CD8-positive, alpha-beta memory T cell (primary cell): ENCODE data around the gene ICA1. TPM values are rescaled to one million over a fixed set of nuclear protein-coding genes. Genes with fewer than 3 reads are reported as not detected.

Source experiments
- CTCF ChIA-PET: fragments of 350-600 bp; sonication (Branson Sonifier 250); formaldehyde crosslinking; loops from one replicate; lab custom pipeline; 2021; ENCODE audit warnings: antibody characterized with exemption; lab: Charles Lee
- POLR2A ChIA-PET: fragments of 350-600 bp; sonication (Branson Sonifier 250); formaldehyde crosslinking; loops from one replicate; lab custom pipeline; 2021; ENCODE audit warnings: antibody characterized with exemption; lab: Charles Lee
- DNase-seq, 5 donors: peaks; one replicate each; pipeline versions ENCODE4 v3.0.0 to v3.0.0-alpha.2; 2020 to 2022; ENCODE audit warnings: mixed read lengths in 1 of 5
- H3K27ac ChIP-seq: one replicate; pipeline ENCODE4 v1.7.0; 2013; ENCODE audit warnings: low read depth, mild to moderate bottlenecking, low read length, moderate library complexity
- H3K27me3 ChIP-seq: 2 replicates; pipeline ENCODE4 v1.7.0; 2013; ENCODE audit warnings: low read length, mild to moderate bottlenecking; ENCODE audit not compliant: insufficient read depth, poor library complexity, severe bottlenecking
- H3K36me3 ChIP-seq: 2 replicates; pipeline ENCODE4 v1.7.0; 2013; ENCODE audit warnings: mild to moderate bottlenecking, low read length, moderate library complexity; ENCODE audit not compliant: insufficient read depth
- H3K4me1 ChIP-seq: 2 replicates; pipeline ENCODE4 v1.7.0; 2013; ENCODE audit warnings: mild to moderate bottlenecking, low read length, moderate library complexity; ENCODE audit not compliant: insufficient read depth
- H3K4me3 ChIP-seq: 2 replicates; pipeline ENCODE4 v1.7.0; 2013; ENCODE audit warnings: mild to moderate bottlenecking, low read length
- H3K9me3 ChIP-seq: 2 replicates; pipeline ENCODE4 v1.7.0; 2013; ENCODE audit warnings: mild to moderate bottlenecking, low read length
- H3K27ac Mint-ChIP-seq, 8 donors: one replicate each; pipeline ENCODE4 v1.8.0; 2020 to 2021; ENCODE audit warnings: mixed read lengths in 8 of 8, mild to moderate bottlenecking in 6 of 8, inconsistent platforms in 3 of 8, moderate library complexity in 3 of 8
- H3K27me3 Mint-ChIP-seq, 2 donors: one replicate each; pipeline ENCODE4 v1.8.0; 2020 to 2021; ENCODE audit warnings: mixed read lengths in 2 of 2, mild to moderate bottlenecking in 1 of 2, moderate library complexity in 1 of 2
- H3K36me3 Mint-ChIP-seq, 3 donors: one replicate each; pipeline ENCODE4 v1.8.0; 2020 to 2021; ENCODE audit warnings: mixed read lengths in 3 of 3, inconsistent platforms in 1 of 3, mild to moderate bottlenecking in 1 of 3
- H3K4me1 Mint-ChIP-seq, 3 donors: one replicate each; pipeline ENCODE4 v1.8.0; 2020 to 2021; ENCODE audit warnings: mixed read lengths in 3 of 3, inconsistent platforms in 1 of 3, mild to moderate bottlenecking in 1 of 3
- H3K4me3 Mint-ChIP-seq, 7 donors: one replicate each; pipeline ENCODE4 v1.8.0; 2020 to 2021; ENCODE audit warnings: mixed read lengths in 7 of 7, mild to moderate bottlenecking in 6 of 7, moderate library complexity in 4 of 7, inconsistent platforms in 2 of 7
- H3K9me3 Mint-ChIP-seq, 5 donors: one replicate each; pipeline ENCODE4 v1.8.0; 2020 to 2022; ENCODE audit warnings: mixed read lengths in 5 of 5, mild to moderate bottlenecking in 3 of 5, moderate library complexity in 2 of 5, inconsistent platforms in 1 of 5
- polyA plus RNA-seq: library from polyadenylated mRNA; unstranded; fragments of 300-500 nt; fragmentation: Illumina TruSeq; gene quantifications from one replicate; pipeline ENCODE4 v1.2.3, GENCODE V29; 2021
- total RNA-seq, 2 experiments: library from RNA; stranded (reverse); gene quantifications; one replicate each; pipeline ENCODE4 v1.2.3, GENCODE V29; 2021

ICA1 gene
- total and polyA plus RNA-seq, 3 experiments from 2014 or later = 0.33 to 3.3 (median 0.46) TPM

GRCh38 chr7:8217200-8218068 is 44.5 kb downstream of the ICA1 start:
- no peaks in the 10 kb centered on the region for H3K27me3 Mint-ChIP-seq
- Histone ChIP-seq H3K36me3 (no peaks in the 10 kb centered on the region), H3K27ac (no peak overlapping the region), H3K4me1 (no peaks in the 10 kb centered on the region), H3K9me3 (no peaks in the 10 kb centered on the region), H3K27me3 (no peaks in the 10 kb centered on the region), H3K4me3 (no peak overlapping the region)
- peak in 2 of 5 donors; percentile 59 to 60 for DNase-seq
- POLR2A ChIA-PET = no interaction called here
- no peak overlapping the region for H3K27ac Mint-ChIP-seq
- peaks cover 0 to 3% (median 2%) of the 10 kb centered on the region in 3 donors for H3K4me1 Mint-ChIP-seq
- H3K36me3 Mint-ChIP-seq = no peaks in the 10 kb centered on the region
- CTCF ChIA-PET = interaction anchor here (0.7 to 2.3 kb wide), 8 partner anchors 9 to 622 kb away, joined by 3 to 11 read pairs (median 4); partner anchors contain the start of gene UMAD1
- H3K9me3 Mint-ChIP-seq = no peaks in the 10 kb centered on the region
- H3K4me3 Mint-ChIP-seq = no peak overlapping the region

- Mint-ChIP-seq H3K9me3 (no peaks in the 10 kb centered on the region), H3K36me3 (no peaks in the 10 kb centered on the region), H3K4me3 (no peak overlapping the region), H3K27me3 (no peaks in the 10 kb centered on the region), H3K4me1 (peaks cover 0 to 3% (median 2%) of the 10 kb centered on the region in 3 donors), H3K27ac (no peak overlapping the region)
- H3K36me3 ChIP-seq = no peaks in the 10 kb centered on the region
- ChIA-PET POLR2A (no interaction called here), CTCF (interaction anchor here (0.7 to 2.3 kb wide), 6 partner anchors 19 to 1112 kb away, joined by 3 to 8 read pairs (median 3); partner anchors contain the start of gene UMAD1)
- no peak overlapping the region for H3K27ac ChIP-seq
- H3K27me3 ChIP-seq = no peaks in the 10 kb centered on the region
- H3K4me3 ChIP-seq = no peak overlapping the region
- DNase-seq = no peak
- H3K4me1 ChIP-seq = no peaks in the 10 kb centered on the region
- H3K9me3 ChIP-seq = no peaks in the 10 kb centered on the region
Measured at GRCh38 chr7:8216334-8216690, 45.7 kb downstream of the ICA1 start.

- Histone ChIP-seq H3K9me3 (no peaks in the 10 kb centered on the region), H3K36me3 (no peaks in the 10 kb centered on the region), H3K4me3 (no peak overlapping the region), H3K27ac (no peak overlapping the region), H3K27me3 (no peaks in the 10 kb centered on the region), H3K4me1 (no peaks in the 10 kb centered on the region)
- ChIA-PET POLR2A (no interaction called here), CTCF (interaction anchor here (0.7 to 1.2 kb wide), 5 partner anchors 10 to 1112 kb away, joined by 3 to 4 read pairs (median 3); no protein-coding TSS in a partner anchor)
- Mint-ChIP-seq H3K36me3 (no peaks in the 10 kb centered on the region), H3K27me3 (no peaks in the 10 kb centered on the region), H3K4me1 (peaks cover 0 to 3% (median 2%) of the 10 kb centered on the region in 3 donors), H3K4me3 (no peak overlapping the region), H3K27ac (no peak overlapping the region), H3K9me3 (no peaks in the 10 kb centered on the region)
- no peak for DNase-seq
Measured at GRCh38 chr7:8215648-8216333, 46.2 kb downstream of the ICA1 start.

- Mint-ChIP-seq H3K27me3 (no peaks in the 10 kb centered on the region), H3K4me1 (peaks cover 0 to 3% (median 2%) of the 10 kb centered on the region in 3 donors), H3K27ac (peak overlapping the region in 1 of 8 donors; percentile 4), H3K36me3 (no peaks in the 10 kb centered on the region), H3K4me3 (no peak overlapping the region), H3K9me3 (no peaks in the 10 kb centered on the region)
- H3K27me3 ChIP-seq = no peaks in the 10 kb centered on the region
- no peaks in the 10 kb centered on the region for H3K9me3 ChIP-seq
- no peak for DNase-seq
- CTCF ChIA-PET = interaction anchor here (1.0 to 1.4 kb wide), 3 partner anchors 8 to 619 kb away, joined by 3 to 5 read pairs (median 4); no protein-coding TSS in a partner anchor
- H3K4me3 ChIP-seq = no peak overlapping the region
- H3K27ac ChIP-seq = no peak overlapping the region
- POLR2A ChIA-PET = no interaction called here
- H3K4me1 ChIP-seq = no peaks in the 10 kb centered on the region
- no peaks in the 10 kb centered on the region for H3K36me3 ChIP-seq
Measured at GRCh38 chr7:8214244-8214824, 47.6 kb downstream of the ICA1 start.

GRCh38 chr7:8213381-8213780 is 48.6 kb downstream of the ICA1 start:
- Mint-ChIP-seq H3K4me1 (peaks cover 0 to 3% (median 2%) of the 10 kb centered on the region in 3 donors), H3K4me3 (no peak overlapping the region), H3K9me3 (no peaks in the 10 kb centered on the region), H3K27me3 (no peaks in the 10 kb centered on the region), H3K27ac (peak overlapping the region in 2 of 8 donors; percentile 35 to 81), H3K36me3 (no peaks in the 10 kb centered on the region)
- ChIA-PET CTCF (no interaction called here), POLR2A (no interaction called here)
- no peaks in the 10 kb centered on the region for H3K9me3 ChIP-seq
- H3K27me3 ChIP-seq = no peaks in the 10 kb centered on the region
- no peak overlapping the region for H3K4me3 ChIP-seq
- no peaks in the 10 kb centered on the region for H3K36me3 ChIP-seq
- no peak overlapping the region for H3K27ac ChIP-seq
- no peak for DNase-seq
- no peaks in the 10 kb centered on the region for H3K4me1 ChIP-seq

- no peaks in the 10 kb centered on the region for H3K36me3 Mint-ChIP-seq
- no peaks in the 10 kb centered on the region for H3K36me3 ChIP-seq
- H3K9me3 ChIP-seq = no peaks in the 10 kb centered on the region
- no peak for DNase-seq
- H3K27me3 ChIP-seq = no peaks in the 10 kb centered on the region
- POLR2A ChIA-PET = no interaction called here
- CTCF ChIA-PET = no interaction called here
- H3K27me3 Mint-ChIP-seq = no peaks in the 10 kb centered on the region
- H3K4me1 Mint-ChIP-seq = peaks cover 0 to 3% (median 2%) of the 10 kb centered on the region in 3 donors
- no peak overlapping the region for H3K27ac Mint-ChIP-seq
- H3K9me3 Mint-ChIP-seq = no peaks in the 10 kb centered on the region
- H3K4me3 Mint-ChIP-seq = no peak overlapping the region
- H3K27ac ChIP-seq = no peak overlapping the region
- H3K4me1 ChIP-seq = no peaks in the 10 kb centered on the region
- H3K4me3 ChIP-seq = no peak overlapping the region
Measured at GRCh38 chr7:8212638-8213037, 49.3 kb downstream of the ICA1 start.

GRCh38 chr7:8211725-8212096 is 50.3 kb downstream of the ICA1 start:
- H3K9me3 ChIP-seq = no peaks in the 10 kb centered on the region
- H3K27ac ChIP-seq = no peak overlapping the region
- ChIA-PET POLR2A (no interaction called here), CTCF (no interaction called here)
- H3K4me3 ChIP-seq = no peak overlapping the region
- H3K27me3 ChIP-seq = no peaks in the 10 kb centered on the region
- Mint-ChIP-seq H3K9me3 (no peaks in the 10 kb centered on the region), H3K27me3 (no peaks in the 10 kb centered on the region), H3K4me3 (no peak overlapping the region), H3K27ac (no peak overlapping the region), H3K4me1 (no peaks in the 10 kb centered on the region), H3K36me3 (no peaks in the 10 kb centered on the region)
- H3K4me1 ChIP-seq = no peaks in the 10 kb centered on the region
- no peaks in the 10 kb centered on the region for H3K36me3 ChIP-seq
- no peak for DNase-seq
